ENCODE measurements around the gene CNTNAP2.
"Not testable (repeated sequence)": the region's sequence is repeated elsewhere in the genome, so short reads cannot be mapped to it uniquely, and the experiment has no call there.

Gene CNTNAP2

DNA sequence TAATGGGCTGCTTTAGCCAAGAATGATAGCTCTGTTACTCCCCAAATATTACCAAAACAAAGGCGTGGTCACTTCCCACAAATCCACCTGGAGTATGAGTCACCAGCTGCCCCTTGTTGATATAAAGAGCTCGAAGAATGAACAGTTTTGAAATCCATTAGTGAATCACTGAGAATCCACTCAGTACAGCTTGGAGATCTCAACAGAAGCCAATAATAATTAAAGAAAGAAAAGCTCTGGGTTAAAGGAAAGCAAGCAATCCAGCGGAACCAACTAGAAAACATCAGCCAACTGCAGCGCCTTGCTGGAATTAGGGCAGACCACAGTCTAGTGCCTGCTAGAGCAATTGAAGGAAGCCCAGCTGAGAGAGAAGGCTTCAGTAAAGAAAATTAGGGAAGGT, 1897.9 kb downstream of the CNTNAP2 start:
- no peak for DNase-seq (ENCODE audit: low read depth, low spot score)

DNA sequence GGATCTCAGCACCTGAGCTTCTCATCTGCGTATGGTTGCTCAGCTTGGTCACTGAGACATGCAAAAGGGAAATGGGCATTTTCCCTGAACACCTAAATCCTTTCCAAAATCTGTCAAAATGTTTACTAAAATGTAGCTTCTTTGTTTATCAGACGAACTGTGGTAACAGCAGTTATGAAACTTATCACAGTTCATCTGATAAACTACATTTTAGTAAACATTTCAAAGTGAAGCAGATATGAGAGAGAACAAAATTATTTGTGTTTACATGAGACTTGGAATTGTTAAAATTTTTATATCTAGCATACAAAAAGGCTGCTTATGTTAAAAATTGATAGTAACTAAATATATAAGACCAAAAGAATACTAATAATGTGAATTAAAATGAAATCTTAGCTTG, 1900.5 kb downstream of the CNTNAP2 start:
- DNase-seq (ENCODE audit: low read depth, low spot score) = no peak

DNA sequence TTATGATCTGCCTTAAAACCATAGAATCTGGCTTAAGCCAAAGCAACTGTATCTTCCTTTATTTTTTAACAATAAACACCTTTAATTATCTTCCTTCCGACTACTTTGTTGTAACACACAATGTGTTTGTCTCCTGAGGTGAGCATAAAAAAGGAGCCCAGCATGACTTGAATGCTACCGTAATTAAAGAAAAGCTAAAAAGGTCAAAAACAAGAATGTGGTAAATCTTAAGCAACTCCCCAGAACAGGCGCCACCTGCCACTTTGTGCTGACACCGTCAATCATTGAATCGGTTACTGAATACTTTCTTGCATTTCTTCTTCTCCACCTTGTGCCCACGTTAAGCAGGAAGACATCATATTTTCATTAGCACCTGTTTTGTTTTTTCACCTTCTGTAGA, 1904.1 kb downstream of the CNTNAP2 start:
- DNase-seq (ENCODE audit: low read depth, low spot score) = no peak

DNA sequence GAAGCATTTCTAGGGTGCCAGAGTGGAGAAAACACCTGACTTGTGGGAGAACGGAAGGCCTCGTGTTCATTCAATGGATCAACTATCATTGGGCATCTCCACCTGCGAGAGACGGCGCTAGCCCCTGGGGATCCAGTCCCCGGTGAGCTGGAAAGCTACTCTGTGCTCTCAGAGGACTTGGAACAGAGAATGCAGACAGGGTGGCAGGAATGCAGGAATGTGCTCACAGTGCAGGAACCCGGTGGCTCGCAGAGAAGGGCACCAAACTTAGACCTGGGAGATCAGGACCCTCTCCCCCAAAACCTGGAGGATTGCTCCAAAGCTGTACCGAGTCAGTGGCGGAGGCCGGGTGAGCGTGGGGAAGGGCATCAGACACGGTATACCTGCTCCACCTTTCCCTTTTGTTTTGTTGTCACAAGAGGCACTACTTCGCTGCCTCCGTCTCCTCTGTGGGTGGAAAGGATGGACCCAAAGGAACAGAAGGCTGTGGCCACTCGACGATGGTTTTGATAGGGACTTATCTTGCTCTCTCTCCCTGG, 1905.0 kb downstream of the CNTNAP2 start:
- no peak for DNase-seq (ENCODE audit: low read depth, low spot score)

DNA sequence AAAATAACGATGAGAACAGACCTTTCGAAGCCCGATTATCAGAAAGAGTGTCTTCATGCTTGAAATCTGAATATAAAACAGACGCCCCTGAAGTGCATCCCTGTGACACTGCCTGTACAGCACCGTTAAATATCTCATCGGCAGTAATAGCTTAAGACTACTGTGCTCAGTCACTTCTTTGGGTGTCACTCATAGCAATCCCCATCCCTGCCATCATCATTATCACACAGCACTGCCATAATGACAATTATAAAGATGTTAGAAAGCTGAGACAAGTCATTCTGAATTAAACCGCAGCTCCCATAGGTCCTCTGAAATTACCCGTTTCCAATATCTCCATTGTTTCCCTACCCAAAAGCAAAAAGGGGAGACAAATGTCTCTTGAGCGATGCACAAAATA, 1906.2 kb downstream of the CNTNAP2 start:
- no peak for DNase-seq (ENCODE audit: low read depth, low spot score)

DNA sequence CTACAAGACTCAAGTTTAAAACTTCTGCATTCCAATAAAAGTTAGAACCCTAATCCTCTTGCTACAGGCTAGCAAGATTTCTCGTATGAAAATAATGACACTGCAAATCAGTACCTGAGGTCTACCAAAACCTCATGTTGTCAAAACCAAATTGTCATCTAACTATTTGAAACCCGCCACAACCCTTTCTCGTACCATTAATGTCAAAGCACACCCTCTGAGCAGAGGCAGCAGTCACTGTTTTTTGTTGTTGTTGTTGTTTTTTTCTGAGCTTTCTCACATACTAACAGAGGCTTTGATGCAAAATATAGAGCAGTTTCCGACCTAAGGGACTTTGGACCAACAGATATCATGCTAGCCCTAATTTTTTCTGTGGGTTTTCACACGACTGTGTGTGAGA, 1910.1 kb downstream of the CNTNAP2 start:
- DNase-seq (ENCODE audit: low read depth, low spot score) = no peak

DNA sequence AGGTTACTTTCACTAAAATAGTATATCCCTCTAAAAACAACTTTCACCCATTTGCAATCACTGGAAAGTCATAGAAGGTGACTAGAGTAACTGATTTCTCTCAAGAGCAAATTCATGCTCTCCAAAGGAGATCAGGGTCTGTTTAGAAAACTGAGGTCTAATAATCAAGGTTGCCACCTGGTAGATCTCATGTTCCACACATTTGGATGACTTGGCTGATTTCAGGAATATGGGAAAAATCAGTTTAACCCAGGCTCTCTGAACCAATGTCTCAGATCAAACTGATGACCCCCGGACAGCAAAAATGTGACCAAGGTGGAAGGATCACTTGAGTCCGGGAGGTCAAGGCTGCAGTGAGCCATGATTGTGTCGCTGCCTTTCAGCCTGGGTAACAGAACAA, 1911.6 kb downstream of the CNTNAP2 start:
- no peak for DNase-seq (ENCODE audit: low read depth, low spot score)

DNA sequence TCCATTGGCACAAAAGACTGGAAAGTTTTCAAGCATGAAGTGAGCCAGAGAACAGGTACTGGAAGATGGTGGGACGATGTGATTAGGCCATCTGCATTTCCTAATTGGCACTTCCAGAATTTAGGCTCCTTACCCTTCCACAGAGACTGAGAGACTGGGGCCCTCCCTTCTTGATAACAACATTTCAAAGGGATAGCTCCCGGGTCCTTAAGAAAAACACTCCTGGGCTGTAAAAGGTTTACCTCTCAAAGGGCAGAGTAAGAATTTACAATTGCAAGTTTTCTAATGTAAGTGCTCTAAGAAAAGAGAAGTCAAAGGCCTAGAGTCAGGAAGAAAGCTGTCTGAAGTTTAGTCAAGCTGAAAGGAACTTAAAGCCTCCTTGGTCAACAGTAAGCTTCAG, 1914.4 kb downstream of the CNTNAP2 start:
- no peak for DNase-seq (ENCODE audit: low read depth, low spot score)

DNA sequence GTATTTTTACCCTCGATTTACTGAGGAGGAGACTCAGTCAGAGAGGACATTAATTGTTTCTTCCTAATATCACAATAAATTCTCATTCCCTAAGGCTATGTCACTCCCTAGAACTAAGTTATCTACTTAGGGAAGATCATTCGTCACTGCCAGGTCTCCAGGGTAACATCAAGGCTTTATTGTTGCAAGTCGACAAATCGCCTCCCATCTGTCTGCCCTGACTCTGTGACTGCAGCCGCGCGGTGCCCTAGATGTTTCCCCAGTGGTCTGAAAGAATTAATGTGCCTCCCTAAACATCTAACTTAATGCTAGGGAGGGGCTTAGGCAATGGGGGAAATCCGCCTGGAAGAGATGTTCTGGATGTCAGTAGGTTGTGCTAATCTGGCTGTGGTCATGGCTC, 1915.2 kb downstream of the CNTNAP2 start:
- DNase-seq (ENCODE audit: low read depth, low spot score) = no peak

DNA sequence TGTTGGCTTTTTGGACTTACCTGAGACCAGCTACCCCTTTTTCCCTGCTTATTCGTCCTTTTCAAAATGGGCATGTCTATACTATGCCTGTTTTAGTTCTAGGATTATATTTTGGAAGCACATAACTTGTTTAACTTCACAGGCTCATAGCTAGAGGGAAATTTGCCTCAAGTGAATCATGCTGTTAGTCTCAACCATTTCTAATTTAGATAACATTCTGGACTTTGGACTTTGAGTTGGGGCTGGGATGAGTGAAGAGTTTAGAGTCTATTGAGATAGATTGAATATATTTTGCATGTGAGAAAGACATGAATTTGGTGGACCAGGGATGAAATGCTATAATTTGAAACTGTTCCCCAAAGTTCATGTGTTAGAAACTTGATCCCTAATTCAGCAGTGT, 1919.3 kb downstream of the CNTNAP2 start:
- no peak for DNase-seq (ENCODE audit: low read depth, low spot score)

DNA sequence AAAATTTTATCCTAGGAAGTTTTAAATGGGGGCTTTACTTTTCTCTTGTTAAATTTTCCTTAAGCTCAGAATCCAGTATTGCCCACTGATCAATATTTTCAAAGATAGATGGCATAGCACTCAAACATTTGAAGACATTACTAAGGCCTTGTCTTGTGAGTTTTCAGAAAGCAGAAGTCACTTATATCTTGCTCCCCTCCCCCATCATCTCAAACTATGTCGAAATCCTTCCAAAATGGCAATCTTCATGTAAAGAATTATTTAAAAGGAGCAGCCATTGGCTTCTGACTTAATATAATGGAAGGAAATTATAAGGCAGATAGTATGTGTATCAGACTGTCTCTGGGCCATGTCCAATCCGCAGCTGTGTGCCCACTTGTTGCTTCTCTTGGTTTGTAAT, 1920.4 kb downstream of the CNTNAP2 start:
- no peak for DNase-seq (ENCODE audit: low read depth, low spot score)

DNA sequence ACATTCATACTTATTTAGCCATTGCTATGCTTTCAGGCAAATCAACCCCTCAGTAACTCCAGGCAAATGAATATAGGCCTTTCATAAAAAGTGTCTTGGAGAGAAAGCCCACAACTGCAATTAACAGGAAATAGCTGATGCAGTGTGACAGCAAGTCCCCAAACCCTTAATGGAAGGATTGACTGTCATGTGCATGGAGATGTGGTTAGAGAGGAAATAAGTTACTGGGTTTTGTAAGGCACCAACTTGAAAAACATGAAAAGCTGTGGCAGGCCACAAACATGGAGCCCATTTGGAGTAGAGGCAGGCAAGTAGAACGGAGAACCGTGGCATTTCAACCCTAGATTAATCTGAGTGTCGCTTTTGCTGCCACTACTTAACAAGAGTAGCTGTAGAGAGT, 1924.6 kb downstream of the CNTNAP2 start:
- no peak for DNase-seq (ENCODE audit: low read depth, low spot score)

DNA sequence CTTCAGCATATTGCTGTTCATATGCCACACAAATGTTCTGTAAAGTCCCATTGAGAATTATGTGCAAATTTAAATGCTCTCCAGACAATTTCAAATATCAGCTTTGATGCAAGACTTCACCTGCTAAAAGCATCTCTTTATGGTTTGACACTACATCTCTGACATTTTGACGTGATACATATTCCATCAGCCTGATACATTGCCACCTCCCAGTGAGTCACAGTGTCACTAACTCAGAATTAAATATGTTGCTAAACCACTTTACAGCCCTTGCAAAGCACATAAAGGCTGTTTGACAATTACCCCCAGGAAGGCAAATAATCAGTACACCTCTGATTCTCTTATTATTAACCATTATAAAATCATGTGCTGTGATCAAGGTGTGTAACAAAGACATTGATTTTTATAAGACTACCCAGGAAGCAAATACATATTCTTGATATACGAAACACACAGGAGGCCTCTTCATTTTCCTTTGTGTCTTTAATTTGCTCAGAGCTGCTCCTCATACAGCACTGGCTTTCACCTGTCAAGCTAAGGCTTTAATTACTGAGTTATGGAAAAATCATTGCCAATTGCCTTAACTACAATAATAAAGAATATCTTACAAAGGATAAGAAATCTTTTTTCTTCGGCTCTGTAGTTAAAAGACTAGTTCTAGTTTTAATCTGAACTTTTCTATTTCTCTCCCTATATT, 1926.5 kb downstream of the CNTNAP2 start:
- no peak for DNase-seq (ENCODE audit: low read depth, low spot score)

DNA sequence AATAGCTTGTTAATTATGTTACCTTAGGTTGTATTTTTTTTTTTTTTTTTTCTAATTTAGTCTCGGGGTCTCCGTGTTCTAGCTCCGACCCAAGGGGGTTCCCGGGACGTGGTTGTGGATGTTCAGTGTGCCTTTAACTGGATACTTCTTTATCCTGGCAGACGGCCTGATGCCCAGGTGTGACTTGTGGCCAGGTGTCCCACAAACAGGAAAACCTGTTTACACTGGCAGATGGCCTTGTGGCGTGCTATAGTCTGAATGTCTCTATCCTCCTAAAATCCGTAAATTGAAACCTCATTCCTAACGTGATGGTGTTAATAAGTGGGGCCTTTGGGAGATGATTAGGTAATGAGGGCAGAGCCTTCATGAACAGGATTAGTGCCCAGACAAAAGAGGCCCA, 1927.6 kb downstream of the CNTNAP2 start:
- no peak for DNase-seq (ENCODE audit: low read depth, low spot score)

DNA sequence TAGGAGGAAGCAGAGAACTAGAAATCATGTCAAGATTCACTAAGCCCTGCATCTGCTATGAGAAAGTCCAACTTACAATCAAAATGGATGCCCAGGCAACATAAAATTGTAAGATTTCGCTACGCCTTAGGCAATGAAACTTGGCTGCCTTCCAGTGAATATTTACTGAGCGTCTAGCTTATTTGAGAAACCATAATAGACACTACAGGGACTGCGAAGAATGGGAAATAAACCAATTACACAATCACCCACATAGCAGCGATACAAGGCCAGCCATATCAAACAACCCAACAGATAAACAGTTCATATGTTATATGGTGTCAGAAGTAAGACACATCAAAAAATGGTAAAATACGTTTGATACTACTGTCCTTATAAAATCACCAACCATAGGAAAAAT, 1928.9 kb downstream of the CNTNAP2 start:
- no peak for DNase-seq (ENCODE audit: low read depth, low spot score)

DNA sequence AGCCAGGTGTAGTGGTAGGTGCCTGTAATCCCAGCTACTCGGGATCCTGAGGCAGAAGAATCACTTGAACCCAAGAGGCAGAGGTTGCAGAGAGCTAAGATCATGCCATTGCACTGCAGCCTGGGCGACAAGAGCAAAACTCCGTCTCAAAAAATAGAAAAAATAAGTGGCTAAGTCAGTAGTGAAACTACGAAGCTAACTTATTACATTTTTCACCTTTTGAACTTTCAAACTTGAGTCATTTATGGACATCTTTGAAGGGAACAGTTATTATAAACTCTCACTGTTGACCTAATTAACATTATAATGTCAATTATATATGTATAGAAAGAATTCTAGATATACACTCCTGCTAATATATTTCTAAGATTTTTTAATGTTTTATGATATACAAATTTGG, 1932.5 kb downstream of the CNTNAP2 start:
- DNase-seq (ENCODE audit: low read depth, low spot score) = no peak

DNA sequence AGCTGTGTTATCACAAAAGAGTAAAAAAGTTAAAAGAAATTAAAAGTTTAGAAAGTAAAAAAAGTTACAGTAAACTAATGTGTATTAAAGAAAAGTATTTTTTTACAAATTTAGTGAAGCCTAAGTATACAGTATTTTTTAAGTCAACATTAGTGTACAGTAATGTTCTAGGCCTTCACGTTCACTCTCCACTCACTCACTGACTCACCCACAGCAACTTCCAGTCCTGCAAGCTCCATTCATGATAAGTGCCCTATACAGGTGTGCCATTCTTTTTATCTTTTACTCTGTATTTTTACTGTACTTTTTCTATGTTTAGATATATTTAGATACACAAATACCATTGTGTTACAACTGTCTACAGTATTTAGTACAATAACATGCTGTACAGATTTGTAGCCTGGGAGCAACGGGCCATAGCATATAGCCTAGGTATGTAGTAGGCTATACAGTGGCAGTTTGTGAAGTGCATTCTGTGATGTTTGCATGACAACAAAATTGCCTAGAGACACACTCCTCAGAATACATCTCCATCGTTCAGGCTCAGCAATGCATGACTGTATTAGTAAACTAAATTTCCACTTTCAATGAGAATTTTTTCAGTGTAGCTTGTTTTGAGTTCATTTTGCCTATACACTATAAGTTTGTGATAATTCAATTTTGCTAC, 1934.0 kb downstream of the CNTNAP2 start:
- DNase-seq (ENCODE audit: low read depth, low spot score) = no peak

DNA sequence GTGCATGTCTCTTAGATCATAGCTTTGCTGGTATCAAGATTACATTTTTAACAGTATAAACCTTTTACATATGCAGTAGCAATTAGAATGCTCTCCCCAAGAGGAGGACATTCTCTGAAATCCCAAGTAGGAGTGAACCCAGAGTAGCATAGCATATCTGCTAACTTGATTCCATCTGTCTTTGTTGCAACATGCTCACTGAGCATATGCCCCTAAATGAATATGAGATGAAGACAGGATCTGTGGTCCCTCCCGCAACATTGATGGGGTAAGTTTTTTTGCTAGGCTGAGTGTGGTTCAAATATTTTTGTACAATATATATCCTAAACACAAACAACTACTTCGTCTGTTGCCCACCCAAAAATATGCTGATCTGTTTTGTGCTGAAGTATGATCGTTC, 1939.8 kb downstream of the CNTNAP2 start:
- DNase-seq (ENCODE audit: low read depth, low spot score) = no peak

DNA sequence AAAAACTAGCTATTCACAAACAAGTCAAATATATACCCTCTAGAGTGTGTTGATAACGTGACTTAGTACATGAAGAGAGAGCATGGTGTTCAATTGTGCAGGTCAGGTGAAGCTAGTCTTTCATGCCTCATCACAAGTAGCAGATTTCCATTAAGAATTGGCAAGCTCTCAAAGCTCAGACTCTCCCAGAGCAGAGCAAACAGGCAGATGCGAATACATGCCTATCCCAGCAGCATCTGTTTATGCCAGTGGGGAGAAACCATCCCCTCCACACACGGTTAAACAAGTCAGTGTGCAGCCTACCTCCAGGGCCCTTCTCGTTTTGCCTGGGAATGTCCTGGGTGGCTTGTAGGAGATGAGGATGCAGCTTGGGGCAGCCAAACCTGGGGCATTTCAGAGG, 1941.5 kb downstream of the CNTNAP2 start:
- no peak for DNase-seq (ENCODE audit: low read depth, low spot score)

DNA sequence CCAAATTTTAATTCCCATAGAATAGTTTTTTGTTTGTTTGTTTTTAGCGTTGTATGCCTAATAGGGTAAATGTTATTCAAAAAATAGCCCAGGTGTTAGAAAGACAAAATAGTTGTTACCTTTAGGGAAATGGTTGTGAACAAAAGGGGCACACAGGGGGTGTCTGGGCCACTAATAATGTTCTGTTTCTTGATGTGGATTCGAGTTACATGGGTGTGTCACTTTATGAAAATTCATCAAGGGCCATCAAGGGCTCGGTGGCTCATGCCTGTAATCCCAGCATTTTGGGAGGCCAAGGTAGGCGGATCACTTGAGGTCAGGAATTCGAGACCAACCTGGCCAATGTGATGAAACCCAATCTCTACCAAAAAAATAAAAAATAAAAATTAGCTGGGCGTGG, 1942.2 kb downstream of the CNTNAP2 start:
- no peak for DNase-seq (ENCODE audit: low read depth, low spot score)

DNA sequence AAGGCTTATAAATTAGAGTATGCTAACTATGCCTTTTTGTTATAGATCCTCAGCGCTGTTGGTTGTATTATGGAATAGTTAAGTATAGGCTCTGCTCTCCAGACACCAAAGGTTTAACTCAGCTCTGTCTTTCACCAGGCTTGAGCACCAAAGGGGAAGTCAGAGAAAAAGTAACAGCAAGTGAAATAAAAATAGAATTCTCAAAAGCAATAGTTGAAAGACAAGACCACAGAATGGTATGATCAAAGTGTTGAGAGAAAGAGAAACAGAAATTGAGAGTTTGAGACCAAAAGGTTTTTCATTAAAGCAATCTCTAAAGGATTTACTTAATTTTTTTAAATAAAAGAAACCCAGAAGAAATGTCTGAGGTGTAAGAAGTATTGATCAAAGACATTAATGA, 1944.1 kb downstream of the CNTNAP2 start:
- no peak for DNase-seq (ENCODE audit: low read depth, low spot score)

DNA sequence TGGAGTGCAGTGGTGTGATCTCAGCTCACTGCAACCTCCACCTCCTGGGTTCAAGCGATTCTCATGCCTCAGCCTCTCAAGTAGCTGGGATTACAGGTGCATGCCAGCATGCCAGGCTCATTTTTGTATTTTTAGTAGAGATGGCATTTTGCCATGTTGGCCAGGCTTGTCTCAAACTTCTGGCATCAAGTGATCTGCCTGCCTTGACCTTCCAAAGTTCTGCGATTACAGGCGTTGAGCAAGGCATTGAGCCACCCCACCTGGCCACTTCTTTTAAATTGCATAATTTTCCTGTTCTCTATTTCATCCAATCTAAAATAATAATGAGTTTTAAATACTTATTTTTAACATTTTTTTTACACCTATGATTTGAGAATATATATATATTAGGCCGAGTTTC, 1961.5 kb downstream of the CNTNAP2 start:
- not testable (repeated sequence) for DNase-seq (ENCODE audit: low read depth, low spot score)

Measured in brain pericyte (primary cell).